Glomerular visceral epithelial cell (primary cell): Measurements from ENCODE around the gene TBL2.
"Not testable (repeated sequence)": the region's sequence is repeated elsewhere in the genome, so short reads cannot be mapped to it uniquely, and the experiment has no call there.

Experiments
- DNase-seq: peaks from one replicate; pipeline ENCODE4 v3.0.0-alpha.2; 2016; ENCODE audit errors: extremely low spot score

Gene TBL2

GRCh38 chr7:73606801-73607691 lies 28.7 kb upstream of the TBL2 start:
- DNase-seq = peak; percentile 48

DNA sequence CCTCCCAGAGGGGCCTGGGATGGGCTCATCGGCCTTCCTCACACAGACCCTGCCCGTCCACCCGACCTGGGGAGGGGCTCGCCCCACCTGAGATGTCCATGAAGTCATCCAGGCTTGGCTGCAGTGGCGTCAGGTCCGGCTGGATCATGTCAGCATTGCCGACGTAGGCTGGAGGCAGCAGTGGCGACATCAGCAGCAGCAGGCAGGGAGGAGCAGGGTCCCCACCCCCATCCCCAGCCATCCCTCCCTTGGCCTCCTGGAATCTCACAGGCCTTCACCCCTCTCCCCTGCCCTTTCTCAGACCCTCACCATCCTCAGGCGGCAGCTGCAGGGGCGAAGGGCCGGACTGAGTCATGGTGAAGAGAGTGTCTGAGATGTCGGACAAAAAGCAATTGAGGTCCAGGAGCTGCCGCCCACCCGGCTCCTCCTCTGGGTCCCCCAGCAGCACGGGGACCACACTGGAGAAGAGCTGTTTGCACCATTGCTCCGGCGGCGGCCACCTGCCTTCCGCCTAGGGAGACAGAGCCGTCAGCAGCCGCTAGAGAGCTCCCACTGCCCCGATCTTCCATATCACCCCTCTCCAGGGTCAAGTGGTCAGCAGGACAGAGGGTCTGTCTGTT lies 27.3 kb upstream of the TBL2 start:
- DNase-seq = no peak

DNA sequence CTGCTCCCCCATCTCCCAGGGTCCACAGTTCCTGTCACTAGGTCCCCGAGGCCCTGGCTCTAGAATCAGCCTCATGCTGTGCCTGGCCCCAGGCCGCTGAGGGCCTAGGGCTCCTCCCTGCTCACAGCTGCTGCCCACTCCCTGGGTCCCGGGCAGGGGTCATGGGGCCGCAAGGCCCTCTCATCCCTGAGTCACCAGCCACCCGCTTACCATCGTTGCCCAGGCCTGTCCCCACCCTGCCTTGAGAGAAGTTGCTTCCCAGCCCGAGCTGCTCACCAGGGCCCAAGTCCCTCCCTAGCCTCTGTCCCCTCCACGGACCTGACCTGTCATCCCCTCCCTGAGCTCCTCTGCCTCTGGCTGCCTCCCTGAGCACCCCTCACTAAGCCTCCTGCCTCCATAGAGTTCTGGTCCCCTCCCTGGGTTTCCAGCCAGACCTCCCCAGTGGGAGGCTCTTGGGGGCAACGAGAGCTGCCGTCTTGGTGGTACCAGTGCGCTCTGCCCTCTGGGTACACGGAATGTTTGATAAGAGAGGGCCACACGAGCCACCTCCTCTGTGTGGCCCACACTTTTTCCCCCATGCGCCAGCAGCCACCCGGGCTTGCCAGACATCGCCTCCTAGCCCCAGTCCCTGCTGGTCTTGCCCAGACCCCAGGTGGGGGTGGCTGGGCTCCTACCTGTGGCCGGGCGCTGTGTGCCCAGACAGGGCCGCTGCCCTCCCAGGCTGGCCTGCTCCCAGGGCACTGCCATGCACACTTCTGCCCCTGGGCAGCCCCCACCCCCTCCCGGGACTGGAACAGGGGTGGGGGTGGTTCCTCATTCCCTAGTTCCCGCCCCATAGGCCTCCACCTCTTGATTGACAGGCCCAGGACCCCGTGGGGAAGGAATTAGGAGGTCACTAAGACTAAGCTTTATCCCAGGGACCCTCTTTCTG lies 24.6 kb upstream of the TBL2 start:
- DNase-seq = peak; percentile 13

GRCh38 chr7:73599916-73600315 lies 21.5 kb upstream of the TBL2 start:
- no peak for DNase-seq

GRCh38 chr7:73599151-73599882 lies 20.9 kb upstream of the TBL2 start:
- no peak for DNase-seq

DNA sequence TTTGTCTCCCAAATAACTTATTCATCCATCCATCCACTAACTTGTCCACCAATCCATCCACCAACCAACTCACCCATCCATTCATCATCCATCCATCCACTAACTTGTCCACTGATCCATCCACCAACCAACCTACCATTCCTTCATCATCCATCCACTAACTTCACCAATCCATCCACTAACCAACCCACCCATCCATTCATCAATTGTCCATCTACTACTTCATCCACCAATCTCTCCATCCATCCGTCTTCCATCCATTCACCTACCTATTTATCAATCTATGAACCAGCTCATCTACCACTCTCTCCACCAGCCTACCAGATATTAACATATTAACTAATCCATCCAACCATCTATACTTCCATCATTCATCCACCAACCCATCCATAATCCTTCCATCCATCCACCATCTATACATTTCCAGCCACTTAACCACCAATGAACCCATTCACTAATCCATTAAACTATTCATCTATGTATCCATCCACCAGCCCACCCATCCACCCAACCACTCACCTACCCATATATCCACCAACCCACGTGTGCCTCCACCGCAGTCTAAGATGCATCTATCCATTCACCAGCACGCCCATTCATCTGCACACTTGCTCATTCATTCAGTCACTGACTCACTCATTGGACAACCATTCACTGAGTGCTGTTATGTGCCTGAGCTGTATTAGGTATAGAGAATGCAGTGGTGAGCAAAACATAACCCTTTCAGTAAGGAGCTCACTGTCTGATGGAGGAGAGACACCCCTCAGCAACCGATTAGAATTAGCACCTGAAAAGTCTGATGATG lies 19.8 kb upstream of the TBL2 start:
- DNase-seq = no peak

- no peak for DNase-seq
These were observed 18.0 kb upstream of the TBL2 start for GRCh38 chr7:73596191-73597065.

DNA sequence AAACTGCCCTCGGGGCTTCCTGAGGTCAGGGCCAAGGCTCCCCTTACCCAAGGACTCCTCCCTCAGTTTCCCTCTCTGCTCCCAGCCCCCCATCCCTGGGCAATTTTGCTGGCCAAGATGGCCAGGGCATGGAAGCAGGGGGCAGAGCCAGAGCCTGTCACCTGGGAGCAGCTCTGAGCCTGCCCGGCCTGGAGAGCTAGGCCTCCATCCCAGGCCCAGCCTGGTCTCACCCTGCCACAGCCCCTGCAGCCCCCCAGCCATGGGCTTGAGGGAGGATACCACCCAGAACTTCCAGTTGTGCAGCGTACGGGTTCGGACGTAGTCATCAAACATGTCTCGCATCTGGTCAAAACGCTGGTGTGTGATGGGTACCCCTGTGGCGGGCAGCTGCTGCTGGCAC lies 17.0 kb upstream of the TBL2 start:
- DNase-seq = no peak

DNA sequence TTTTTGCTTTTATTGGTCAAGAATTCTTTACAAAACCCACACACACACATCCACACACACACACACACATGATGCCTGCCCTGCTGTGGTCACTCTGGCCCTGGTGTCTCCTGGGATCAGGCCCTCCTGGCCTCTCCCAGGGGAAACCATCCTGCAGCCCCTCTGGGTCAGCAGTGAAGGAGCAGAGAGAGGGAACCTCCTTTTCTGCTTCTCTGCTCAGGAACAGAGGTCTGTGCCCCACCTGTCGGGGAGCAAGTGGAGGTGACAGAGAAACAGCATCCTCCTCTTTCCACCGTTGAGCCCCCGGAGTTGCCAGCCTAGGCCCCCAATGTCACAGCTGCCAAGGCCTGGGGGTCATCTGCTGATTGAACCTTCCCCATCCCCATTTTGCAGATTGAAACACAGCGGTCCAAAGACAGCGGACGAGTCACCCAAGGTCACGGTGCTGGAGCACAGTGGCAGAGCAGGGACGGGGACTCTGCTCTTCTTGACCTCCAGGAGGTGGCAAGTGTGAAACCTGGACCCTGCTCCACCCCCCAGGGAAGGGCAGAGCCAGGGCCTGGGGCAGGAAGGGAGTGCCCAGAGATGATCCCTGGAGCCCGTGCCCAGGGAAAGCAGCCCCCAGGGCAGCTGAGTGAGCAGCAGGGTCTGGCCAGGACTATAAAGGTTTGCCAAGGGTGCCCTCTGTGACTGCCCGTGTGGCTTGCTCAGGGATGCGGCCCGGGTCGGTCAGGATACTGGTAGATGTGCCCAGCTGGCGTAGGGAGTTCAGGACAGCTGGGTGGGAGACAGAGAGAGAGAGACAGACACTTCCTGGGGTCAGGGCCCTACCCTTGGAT lies 15.0 kb upstream of the TBL2 start:
- DNase-seq = no peak

DNA sequence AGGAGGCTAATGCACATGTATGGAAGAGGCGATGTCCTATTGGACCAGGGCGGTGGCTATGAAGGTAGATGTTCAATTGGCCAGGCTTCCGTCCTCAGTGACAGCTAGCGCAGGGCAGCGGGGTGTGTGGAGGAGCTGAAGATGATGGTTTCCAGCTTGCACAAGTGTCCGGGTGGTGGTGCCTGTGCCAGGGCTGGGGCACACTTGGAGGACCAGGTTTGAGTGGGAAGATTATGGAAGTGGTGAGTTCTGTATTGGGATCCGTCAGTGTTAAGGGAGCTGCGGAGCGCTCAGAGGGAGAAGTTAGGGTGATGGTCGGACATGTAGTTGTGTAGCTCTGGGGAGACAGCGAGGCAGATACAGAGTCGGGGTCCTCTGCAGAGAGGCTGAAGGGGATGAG lies 8.5 kb upstream of the TBL2 start:
- DNase-seq = no peak

DNA sequence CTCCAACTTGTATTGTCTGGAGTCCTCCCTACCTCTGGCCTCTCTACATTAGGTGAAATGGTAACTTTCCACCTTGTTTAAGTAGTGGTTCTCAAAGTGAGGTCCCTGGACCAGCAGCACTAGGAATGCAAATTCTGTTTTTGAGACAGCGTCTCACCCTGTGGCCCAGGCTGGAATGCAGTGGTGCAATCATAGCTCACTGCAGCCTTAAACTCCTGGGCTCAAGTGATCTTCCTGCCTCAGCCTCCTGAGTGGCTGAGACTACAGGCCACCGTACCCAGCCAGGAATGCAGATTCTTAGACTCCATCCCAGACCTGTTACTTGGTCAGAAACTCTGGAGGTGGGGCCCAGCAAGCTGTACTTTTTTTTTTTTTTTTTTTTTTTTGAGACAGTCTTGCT lies 6.8 kb upstream of the TBL2 start:
- DNase-seq = no peak

- no peak for DNase-seq
These were observed 4.4 kb upstream of the TBL2 start for GRCh38 chr7:73582664-73583202.

- not testable (repeated sequence) for DNase-seq
These were observed 2.6 kb upstream of the TBL2 start for GRCh38 chr7:73581006-73581405.

DNA sequence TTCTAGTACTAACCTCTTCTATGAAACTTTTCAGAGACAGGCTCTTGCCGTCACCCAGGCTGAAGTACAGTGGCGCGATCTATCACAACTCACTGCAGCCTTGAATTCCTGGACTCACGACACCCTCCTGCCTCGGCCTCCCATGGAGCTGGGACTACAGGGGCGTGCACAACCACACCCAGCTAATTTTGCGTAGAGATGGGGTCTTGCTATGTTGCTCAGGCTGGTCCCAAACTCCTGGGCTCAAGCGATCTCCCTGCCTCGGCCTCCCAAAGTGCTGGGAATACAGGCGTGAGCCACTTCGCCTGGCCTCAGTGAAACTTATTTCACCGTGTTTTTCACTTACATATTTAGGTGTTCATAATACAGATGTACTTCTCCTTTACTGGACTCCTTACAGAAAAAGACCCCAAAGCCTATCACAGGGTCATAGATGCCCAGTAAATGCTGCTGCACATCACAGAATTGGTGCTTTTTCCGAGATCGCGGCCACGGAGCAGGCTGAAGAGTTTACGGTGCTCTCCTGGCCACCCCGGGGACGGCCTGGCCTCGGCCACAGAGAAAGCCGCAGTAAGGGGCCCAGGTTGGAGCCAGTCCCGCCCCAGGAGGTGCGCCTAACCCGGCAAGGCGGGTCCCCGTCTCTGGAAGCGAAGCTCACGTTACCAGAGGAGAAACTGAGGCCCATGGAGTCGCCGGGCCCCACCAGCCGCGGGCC lies 595 bp downstream of the TBL2 start:
- DNase-seq = no peak

- no peak for DNase-seq
These were observed 4.6 kb downstream of the TBL2 start for GRCh38 chr7:73573791-73574190.

- DNase-seq = no peak
These were observed 5.1 kb downstream of the TBL2 start for GRCh38 chr7:73573276-73573675.

- no peak for DNase-seq
These were observed 5.6 kb downstream of the TBL2 start for GRCh38 chr7:73572767-73573186.

- DNase-seq = no peak
These were observed 7.4 kb downstream of the TBL2 start for GRCh38 chr7:73570977-73571376.
